ENCODE measurements around the gene UTF1. TPM values are rescaled to one million over a fixed set of nuclear protein-coding genes. Genes with fewer than 3 reads are reported as not detected.

UTF1 gene
- total RNA-seq, 4 donors from 2014 or later = not detected

DNA sequence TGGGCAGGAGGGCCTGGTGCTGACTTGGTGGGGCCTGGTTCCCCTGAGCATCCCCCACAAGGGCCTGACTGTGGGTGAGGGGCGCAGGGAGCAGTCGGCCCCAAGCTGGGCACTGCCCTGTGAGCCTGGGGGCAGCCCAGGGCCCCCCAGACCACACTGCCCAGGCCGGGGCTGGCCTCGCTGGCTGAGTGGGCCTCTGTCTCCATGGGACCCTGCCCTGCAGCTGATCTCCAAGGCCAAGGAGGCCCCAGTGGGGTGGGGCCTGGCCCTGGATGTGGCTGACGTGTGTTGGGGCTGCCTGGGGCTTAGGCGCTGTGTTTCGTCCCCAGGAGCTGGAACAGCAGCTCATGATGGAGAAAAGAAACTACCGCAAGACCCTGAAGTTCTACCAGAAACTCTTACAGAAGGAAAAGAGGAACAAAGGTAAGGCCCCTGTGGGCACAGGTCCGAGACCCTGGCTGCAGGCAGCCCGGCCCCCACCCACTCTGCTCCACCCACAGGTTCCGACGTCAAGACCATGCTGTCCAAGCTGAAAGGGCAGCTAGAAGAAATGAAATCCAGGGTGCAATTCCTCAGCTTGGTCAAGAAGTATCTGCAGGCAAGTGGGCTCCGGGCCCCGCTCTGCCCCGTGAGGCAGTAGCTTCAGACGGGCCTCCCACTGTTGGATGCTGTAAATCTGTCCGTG lies 23.5 kb upstream of the UTF1 start:
- TF ChIP-seq POLR2A (IDR thresholded peaks at IDR 0.05) = no peak
- TF ChIP-seq, protein P1, sequence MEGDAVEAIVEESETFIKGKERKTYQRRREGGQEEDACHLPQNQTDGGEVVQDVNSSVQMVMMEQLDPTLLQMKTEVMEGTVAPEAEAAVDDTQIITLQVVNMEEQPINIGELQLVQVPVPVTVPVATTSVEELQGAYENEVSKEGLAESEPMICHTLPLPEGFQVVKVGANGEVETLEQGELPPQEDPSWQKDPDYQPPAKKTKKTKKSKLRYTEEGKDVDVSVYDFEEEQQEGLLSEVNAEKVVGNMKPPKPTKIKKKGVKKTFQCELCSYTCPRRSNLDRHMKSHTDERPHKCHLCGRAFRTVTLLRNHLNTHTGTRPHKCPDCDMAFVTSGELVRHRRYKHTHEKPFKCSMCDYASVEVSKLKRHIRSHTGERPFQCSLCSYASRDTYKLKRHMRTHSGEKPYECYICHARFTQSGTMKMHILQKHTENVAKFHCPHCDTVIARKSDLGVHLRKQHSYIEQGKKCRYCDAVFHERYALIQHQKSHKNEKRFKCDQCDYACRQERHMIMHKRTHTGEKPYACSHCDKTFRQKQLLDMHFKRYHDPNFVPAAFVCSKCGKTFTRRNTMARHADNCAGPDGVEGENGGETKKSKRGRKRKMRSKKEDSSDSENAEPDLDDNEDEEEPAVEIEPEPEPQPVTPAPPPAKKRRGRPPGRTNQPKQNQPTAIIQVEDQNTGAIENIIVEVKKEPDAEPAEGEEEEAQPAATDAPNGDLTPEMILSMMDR (IDR thresholded peaks at IDR 0.05) = no peak
- intact Hi-C loops (cut with DNase I) = no loop called here
- Histone ChIP-seq H3K36me3 (no peaks in the 10 kb centered on the region), H3K9me3 (no peaks in the 10 kb centered on the region), H3K27ac (no peak overlapping the region), H3K27me3 (peaks cover 0 to 6% (median 0%) of the 10 kb centered on the region in 4 donors), H3K4me1 (no peaks in the 10 kb centered on the region), H3K4me3 (no peak overlapping the region)
- no peak for DNase-seq
- 73 to 85% methylated on average over 6 to 11 of the region's 17 CpGs for WGBS, 2 donors

DNA sequence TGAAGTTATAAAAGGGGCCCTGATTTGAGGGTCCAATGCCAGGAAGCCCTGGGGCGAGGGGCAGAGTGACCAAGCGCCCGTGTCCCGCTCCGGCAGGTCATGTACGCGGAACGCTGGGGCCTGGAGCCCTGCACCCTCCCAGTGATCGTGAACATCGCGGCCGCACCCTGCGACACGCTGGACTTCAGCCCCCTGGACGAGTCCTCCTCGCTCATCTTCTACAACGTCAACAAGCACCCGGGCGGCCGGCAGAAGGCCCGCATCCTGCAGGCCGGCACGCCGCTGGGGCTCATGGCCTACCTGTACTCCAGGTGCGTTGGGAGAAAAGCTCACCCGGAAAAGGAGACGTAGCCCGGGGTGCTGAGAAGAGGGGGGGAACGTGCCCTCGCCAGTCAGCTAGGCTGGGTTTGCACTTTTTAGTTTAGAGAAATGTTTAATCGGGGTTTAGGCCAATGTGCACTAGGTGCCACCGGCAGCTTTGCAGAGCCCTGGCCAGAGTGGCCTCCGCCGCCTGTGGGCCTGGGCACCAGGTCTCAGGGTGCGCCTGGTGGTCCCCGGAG lies 22.9 kb upstream of the UTF1 start:
- Histone ChIP-seq H3K4me1 (no peaks in the 10 kb centered on the region), H3K4me3 (no peak overlapping the region), H3K27ac (no peak overlapping the region), H3K36me3 (no peaks in the 10 kb centered on the region), H3K9me3 (no peaks in the 10 kb centered on the region), H3K27me3 (peaks cover 0 to 6% (median 0%) of the 10 kb centered on the region in 4 donors)
- WGBS, 2 donors = 85 to 92% methylated on average over 12 to 26 of the region's 36 CpGs
- intact Hi-C loops (cut with DNase I) = no loop called here
- no peak for DNase-seq
- TF ChIP-seq, protein P1 (IDR thresholded peaks at IDR 0.05) = no peak
- TF ChIP-seq POLR2A (IDR thresholded peaks at IDR 0.05) = no peak

DNA sequence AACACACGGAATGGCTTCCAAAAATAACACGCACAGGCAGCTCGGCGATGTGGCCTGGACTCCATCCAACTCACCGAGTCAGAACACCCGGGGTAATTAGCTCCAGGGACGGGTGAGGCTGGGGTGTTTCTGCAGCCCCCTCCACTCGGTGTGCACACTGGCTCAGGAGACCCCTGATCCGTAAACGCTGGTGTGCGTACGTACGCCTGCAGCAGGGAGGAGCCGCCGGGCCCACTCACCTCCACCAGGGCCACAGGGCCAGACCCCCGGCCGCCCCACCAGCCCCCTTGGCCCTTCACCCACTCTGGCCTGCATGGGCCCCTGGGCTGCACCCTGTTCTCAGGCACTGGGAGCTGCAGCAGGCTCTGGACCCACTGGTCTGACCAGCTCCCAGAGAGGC lies 22.4 kb upstream of the UTF1 start:
- Histone ChIP-seq H3K4me3 (no peak overlapping the region), H3K36me3 (no peaks in the 10 kb centered on the region), H3K27ac (no peak overlapping the region), H3K9me3 (no peaks in the 10 kb centered on the region), H3K27me3 (peaks cover 0 to 9% (median 0%) of the 10 kb centered on the region in 4 donors), H3K4me1 (no peaks in the 10 kb centered on the region)
- intact Hi-C loops (cut with DNase I) = no loop called here
- no peak for DNase-seq
- TF ChIP-seq, protein P1 (IDR thresholded peaks at IDR 0.05) = no peak
- TF ChIP-seq POLR2A (IDR thresholded peaks at IDR 0.05) = no peak
- 49 to 85% methylated on average over 8 to 9 of the region's 17 CpGs for WGBS, 2 donors

DNA sequence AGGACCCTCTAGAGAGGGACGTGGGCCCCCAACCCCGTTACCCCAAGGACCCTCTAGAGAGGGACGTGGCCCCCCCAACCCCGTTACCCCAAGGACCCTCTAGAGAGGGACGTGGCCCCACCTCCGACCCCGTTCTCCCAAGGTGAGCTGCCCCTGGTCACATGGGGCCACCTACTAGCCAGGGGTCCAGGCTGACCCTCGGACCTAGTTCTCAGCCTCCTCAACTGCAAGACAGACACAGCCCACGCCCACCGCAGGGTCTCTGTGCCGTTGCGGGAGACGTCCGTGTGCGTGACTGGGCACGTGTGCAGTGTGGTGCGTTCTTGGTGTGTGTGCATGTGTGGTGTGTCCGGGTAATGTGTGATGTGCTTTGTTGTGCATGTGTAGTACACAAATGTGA lies 21.6 kb upstream of the UTF1 start:
- H3K9me3 ChIP-seq = no peaks in the 10 kb centered on the region
- intact Hi-C loops (cut with DNase I) = no loop called here
- H3K36me3 ChIP-seq = no peaks in the 10 kb centered on the region
- no peaks in the 10 kb centered on the region for H3K4me1 ChIP-seq
- H3K27ac ChIP-seq = no peak overlapping the region
- TF ChIP-seq, protein P1 (IDR thresholded peaks at IDR 0.05) = no peak
- TF ChIP-seq POLR2A (IDR thresholded peaks at IDR 0.05) = no peak
- no peak for DNase-seq
- H3K27me3 ChIP-seq = peaks cover 0 to 18% (median 0%) of the 10 kb centered on the region in 4 donors
- no peak overlapping the region for H3K4me3 ChIP-seq
- whole genome bisulfite sequencing, 2 donors = 87 to 93% methylated on average over 3 of the region's 18 CpGs

DNA sequence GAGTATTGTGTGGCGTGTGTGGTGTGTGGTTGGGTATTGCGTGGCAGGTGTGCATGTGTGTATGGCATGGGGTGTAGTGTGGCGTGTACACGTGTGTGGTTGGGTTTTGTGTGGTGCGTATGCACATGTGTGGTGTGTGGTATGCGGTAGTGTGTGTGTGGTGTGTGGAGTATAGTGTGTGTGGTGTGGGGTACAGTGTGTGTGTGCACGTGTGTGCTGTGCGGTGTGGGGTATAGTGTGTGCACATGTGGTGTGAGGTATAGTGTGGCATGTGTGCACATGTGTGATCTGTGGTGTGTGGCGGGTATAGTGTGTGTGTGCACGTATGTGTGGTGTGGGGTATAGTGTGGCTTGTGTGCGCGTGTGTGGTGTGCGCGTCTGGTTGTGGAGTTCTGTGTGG lies 20.9 kb upstream of the UTF1 start:
- Histone ChIP-seq H3K9me3 (no peaks in the 10 kb centered on the region), H3K36me3 (no peaks in the 10 kb centered on the region), H3K27ac (no peak overlapping the region), H3K4me1 (no peaks in the 10 kb centered on the region), H3K4me3 (no peak overlapping the region), H3K27me3 (peaks cover 0 to 21% (median 0%) of the 10 kb centered on the region in 4 donors)
- TF ChIP-seq POLR2A (IDR thresholded peaks at IDR 0.05) = no peak
- TF ChIP-seq, protein P1 (IDR thresholded peaks at IDR 0.05) = no peak
- 93 to 96% methylated on average over 14 of the region's 14 CpGs for WGBS, 2 donors
- intact Hi-C loops (cut with DNase I) = no loop called here
- no peak for DNase-seq

Measured in esophagus squamous epithelium (tissue), 5 donors.